Measurements from ENCODE around the gene MUC3A. TPM values are rescaled to one million over a fixed set of nuclear protein-coding genes. Genes with fewer than 3 reads are reported as not detected.

The MUC3A gene
- total RNA-seq, 1 experiment from 2014 or later: 29.2 TPM

DNA sequence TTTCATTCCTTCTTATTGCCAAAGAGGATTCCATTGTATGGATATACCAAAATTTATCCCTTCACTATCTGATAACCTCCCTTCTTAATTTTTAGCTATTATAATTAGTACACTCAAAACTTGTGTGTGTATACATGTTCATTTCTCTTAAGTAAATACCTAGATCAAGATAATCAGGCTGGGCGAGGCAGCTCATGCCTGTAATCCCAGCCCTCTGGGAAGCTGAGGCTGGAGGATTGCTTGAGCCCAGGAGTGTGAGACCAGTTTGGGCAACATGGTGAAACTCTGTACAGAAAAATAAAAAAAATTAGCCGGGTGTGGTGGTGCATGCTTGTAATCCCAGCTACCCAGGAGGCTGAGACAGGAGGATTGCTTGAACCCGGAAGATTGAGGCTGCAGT lies 37.9 kb upstream of the MUC3A start:
- Histone ChIP-seq H3K23me2 (ENCODE audit: insufficient read length, low read depth, low read length, poor library complexity, severe bottlenecking) (no peaks in the 10 kb centered on the region), H3K14ac (ENCODE audit: insufficient read depth, low read length) (no peak overlapping the region), H3K4ac (ENCODE audit: low read depth, low read length) (no peak overlapping the region), H3K79me1 (ENCODE audit: insufficient read depth, low read depth, low read length, poor library complexity, severe bottlenecking) (no peaks in the 10 kb centered on the region), H4K20me1 (ENCODE audit: control insufficient read depth, insufficient read depth, insufficient read length) (no peaks in the 10 kb centered on the region), H3K23ac (ENCODE audit: insufficient read length, low read depth, low read length) (no peak overlapping the region), H3T11ph (ENCODE audit: low read length) (no peak overlapping the region), H3K79me2 (ENCODE audit: insufficient read depth, low read length) (no peaks in the 10 kb centered on the region), H4K91ac (ENCODE audit: insufficient read length, low read depth, low read length) (no peak overlapping the region), H3K56ac (ENCODE audit: insufficient read length, low read depth, low read length) (no peak overlapping the region), H3K4me2 (ENCODE audit: insufficient read depth, insufficient read length, low read length) (no peak overlapping the region), H3K9me3 (ENCODE audit: control insufficient read depth, low read depth, low read length) (no peaks in the 10 kb centered on the region), H3K27ac (ENCODE audit: insufficient read length, low read depth, low read length) (no peak overlapping the region), H3K18ac (ENCODE audit: insufficient read length, low read depth, low read length) (no peak overlapping the region), H3K9ac (ENCODE audit: extremely low read depth, insufficient read length, low read length) (no peak overlapping the region), H2BK15ac (ENCODE audit: low read depth, low read length) (no peak overlapping the region), H4K8ac (replicated peaks; ENCODE audit: insufficient read length, low read depth, low read length) (no peak overlapping the region), H4K5ac (ENCODE audit: insufficient read length, low read depth, low read length) (no peak overlapping the region), H2AK5ac (ENCODE audit: insufficient read length, low read length) (no peak overlapping the region), H3K4me1 (ENCODE audit: insufficient read depth, low read length) (no peaks in the 10 kb centered on the region), H2BK20ac (ENCODE audit: low read depth, low read length, poor library complexity, severe bottlenecking) (no peak overlapping the region), H2BK12ac (ENCODE audit: insufficient read length, low read depth, low read length) (no peak overlapping the region), H3K27me3 (ENCODE audit: insufficient read depth, low read length) (no peaks in the 10 kb centered on the region), H2AFZ (ENCODE audit: low read length) (no peak overlapping the region), H2BK5ac (ENCODE audit: insufficient read length, low read length) (no peak overlapping the region), H2BK120ac (ENCODE audit: low read depth, low read length, poor library complexity, severe bottlenecking) (no peak overlapping the region)
- Mint-ChIP-seq H3K4me3 (no peak overlapping the region), H3K4me1 (peaks cover 1 to 6% of the 10 kb centered on the region in 2 experiments; a peak in 1 of 4 replicates), H3K36me3 (ENCODE audit: insufficient read depth in 1 of 3, low read depth in 3 of 3) (no peaks in the 10 kb centered on the region; a peak in 1 of 7 replicates), H3K27me3 (ENCODE audit: low read depth) (no peaks in the 10 kb centered on the region), H3K9me3 (no peaks in the 10 kb centered on the region; a peak in 2 of 5 replicates), H3K27ac (no peak overlapping the region)
- no CpG with 5 or more reads among the region's 3 CpGs for WGBS (ENCODE audit: extremely low coverage, insufficient read length, low lambda C conversion rate)
- no peak for DNase-seq
- TF ChIP-seq, protein P1, sequence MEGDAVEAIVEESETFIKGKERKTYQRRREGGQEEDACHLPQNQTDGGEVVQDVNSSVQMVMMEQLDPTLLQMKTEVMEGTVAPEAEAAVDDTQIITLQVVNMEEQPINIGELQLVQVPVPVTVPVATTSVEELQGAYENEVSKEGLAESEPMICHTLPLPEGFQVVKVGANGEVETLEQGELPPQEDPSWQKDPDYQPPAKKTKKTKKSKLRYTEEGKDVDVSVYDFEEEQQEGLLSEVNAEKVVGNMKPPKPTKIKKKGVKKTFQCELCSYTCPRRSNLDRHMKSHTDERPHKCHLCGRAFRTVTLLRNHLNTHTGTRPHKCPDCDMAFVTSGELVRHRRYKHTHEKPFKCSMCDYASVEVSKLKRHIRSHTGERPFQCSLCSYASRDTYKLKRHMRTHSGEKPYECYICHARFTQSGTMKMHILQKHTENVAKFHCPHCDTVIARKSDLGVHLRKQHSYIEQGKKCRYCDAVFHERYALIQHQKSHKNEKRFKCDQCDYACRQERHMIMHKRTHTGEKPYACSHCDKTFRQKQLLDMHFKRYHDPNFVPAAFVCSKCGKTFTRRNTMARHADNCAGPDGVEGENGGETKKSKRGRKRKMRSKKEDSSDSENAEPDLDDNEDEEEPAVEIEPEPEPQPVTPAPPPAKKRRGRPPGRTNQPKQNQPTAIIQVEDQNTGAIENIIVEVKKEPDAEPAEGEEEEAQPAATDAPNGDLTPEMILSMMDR (conservative IDR thresholded peaks at IDR 0.05): no peak

Measured in H9 (cell line).